Measurements from ENCODE around the gene ANGPTL8. TPM values are rescaled to one million over a fixed set of nuclear protein-coding genes. Genes with fewer than 3 reads are reported as not detected.

ANGPTL8 gene
- total RNA-seq, 2 experiments from 2014 or later, result not detected

DNA sequence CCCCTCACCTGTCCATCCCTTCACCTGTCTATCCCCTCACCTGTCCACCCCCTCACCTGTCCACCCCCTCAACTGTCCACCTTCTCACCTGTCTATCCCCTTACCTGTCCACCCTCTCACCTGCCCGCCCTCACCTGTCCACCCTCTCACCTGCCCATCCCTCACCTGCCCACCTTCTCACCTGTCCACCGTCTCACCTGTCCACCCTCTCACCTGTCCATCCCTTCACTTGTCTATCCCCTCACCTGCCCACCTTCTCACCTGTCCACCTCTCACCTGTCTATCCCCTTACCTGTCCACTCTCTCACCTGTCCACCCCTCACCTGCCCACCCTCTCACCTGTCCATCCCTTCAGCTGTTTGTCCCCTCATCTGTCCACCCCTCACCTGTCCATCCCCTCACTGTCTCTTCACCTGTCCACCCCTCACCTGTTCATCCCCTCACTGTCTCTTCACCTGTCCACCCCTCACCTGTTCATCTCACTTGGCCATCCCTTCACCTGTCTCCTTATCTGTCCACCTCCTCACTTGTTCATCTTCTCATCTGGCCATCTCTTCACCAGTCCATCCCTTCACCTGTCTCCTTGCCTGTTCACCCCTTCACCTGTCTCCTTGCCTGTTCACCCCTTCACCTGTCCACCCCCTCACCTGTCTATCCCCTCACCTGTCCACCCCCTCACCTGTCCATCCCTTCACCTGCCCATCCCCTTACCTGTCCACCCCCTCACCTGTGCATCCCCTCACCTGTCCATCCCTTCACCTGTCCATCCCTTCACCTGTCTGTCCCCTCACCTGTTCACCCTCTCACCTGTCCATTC, 29.4 kb upstream of the ANGPTL8 start:
- ATAC-seq (ENCODE audit: low read depth), result no peak
- no peak for DNase-seq
- Mint-ChIP-seq H3K36me3 (peaks cover 1% of the 10 kb centered on the region), H3K4me1 (no peaks in the 10 kb centered on the region), H3K9me3 (peaks cover 14% of the 10 kb centered on the region), H3K27ac (no peak overlapping the region), H3K4me3 (no peak overlapping the region), H3K27me3 (peaks cover 12% of the 10 kb centered on the region)
- POLR2A ChIA-PET, result no interaction called here

DNA sequence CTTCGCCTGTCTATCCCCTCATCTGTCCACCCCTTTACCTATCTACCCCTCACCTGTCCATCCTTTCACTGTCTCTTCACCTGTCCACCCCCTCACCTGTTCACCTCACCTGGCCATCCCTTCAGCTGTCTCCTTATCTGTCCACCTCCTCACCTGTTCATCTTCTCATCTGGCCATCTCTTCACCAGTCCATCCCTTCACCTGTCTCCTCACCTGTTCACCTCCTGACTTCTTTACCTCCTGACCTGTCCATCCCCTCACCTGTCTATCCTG, 28.8 kb upstream of the ANGPTL8 start:
- H3K27me3 Mint-ChIP-seq, result peaks cover 12% of the 10 kb centered on the region
- H3K4me3 Mint-ChIP-seq, result no peak overlapping the region
- peaks cover 14% of the 10 kb centered on the region for H3K9me3 Mint-ChIP-seq
- H3K27ac Mint-ChIP-seq, result no peak overlapping the region
- H3K4me1 Mint-ChIP-seq, result no peaks in the 10 kb centered on the region
- H3K36me3 Mint-ChIP-seq, result peaks cover 1% of the 10 kb centered on the region
- ATAC-seq (ENCODE audit: low read depth) (no peak), DNase-seq (no peak)
- POLR2A ChIA-PET, result no interaction called here

DNA sequence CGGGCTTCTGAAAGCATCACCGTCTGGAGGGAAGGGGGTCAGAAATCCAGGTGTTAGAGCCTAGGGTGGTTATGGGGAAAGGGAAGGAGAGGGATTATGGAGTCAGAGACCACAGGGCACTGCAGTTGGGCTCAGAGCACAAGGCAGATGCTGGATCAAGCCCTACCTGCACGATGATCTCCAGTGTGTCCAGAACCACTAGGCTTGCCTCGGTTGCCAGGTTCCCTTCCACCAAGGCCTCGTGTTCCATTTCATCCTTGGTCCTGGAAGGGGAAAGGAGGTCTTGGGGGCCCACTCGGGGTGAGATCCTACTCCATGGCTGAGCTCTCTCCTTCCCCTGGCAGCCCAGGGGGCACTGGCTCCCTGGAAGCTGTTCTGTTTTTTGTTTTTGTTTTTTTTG, 25.0 kb upstream of the ANGPTL8 start:
- Mint-ChIP-seq H3K27ac (no peak overlapping the region), H3K9me3 (peaks cover 16% of the 10 kb centered on the region), H3K27me3 (peaks cover 3% of the 10 kb centered on the region), H3K4me3 (no peak overlapping the region), H3K36me3 (peaks cover 1% of the 10 kb centered on the region), H3K4me1 (no peaks in the 10 kb centered on the region)
- no peak for ATAC-seq (ENCODE audit: low read depth)
- POLR2A ChIA-PET, result no interaction called here
- DNase-seq, result no peak

DNA sequence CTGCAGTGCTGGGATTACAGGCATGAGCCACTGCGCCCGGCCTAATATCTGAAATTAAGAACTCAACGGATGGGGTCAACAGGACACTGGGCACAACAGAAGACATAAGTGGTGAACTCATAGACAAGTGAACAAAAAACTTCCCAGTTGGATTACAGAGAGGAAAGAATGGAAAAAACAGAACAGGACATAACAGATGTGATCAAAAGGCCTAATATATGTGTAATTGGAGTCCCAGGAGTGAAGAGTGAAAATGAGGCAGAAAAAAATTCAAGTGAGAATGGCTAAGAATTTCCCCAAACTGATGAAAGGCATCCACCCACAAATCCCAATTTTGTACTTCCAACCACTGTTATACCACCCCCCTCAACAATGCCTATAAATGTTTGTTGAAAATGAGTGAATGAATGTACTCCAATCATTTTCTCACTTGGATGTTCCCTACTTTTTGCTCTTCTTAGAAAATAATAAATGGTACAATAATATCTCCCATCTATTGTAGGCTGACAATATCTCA, 18.3 kb upstream of the ANGPTL8 start:
- H3K4me3 Mint-ChIP-seq, result no peak overlapping the region
- POLR2A ChIA-PET, result interaction anchor here (0.7 kb wide), 1 partner anchor 14 kb away, joined by 3 read pairs; no protein-coding TSS in a partner anchor
- H3K27ac Mint-ChIP-seq, result no peak overlapping the region
- ATAC-seq (ENCODE audit: low read depth) (no peak), DNase-seq (no peak)
- H3K36me3 Mint-ChIP-seq, result peaks cover 2% of the 10 kb centered on the region
- peaks cover 2% of the 10 kb centered on the region for H3K4me1 Mint-ChIP-seq
- peaks cover 10% of the 10 kb centered on the region for H3K9me3 Mint-ChIP-seq
- no peaks in the 10 kb centered on the region for H3K27me3 Mint-ChIP-seq

DNA sequence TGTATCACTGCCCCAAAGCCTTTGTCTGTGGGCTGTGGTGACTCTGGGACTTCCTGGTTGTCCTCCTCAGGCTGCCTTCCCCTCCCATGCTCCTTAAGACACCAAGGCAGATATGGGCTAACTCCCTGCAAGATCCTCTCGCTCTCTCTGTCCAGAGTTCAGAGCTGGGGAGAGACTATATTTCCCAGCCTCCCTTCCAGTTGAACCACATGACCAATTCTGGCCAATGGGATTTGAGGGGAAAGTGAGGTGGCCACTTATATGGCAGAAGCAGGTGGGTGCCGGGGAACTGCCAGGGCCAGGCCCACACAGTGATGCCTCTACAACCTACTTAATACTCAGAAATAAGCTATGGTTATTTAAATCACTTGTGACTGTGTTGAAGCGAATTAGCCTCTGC, 16.2 kb upstream of the ANGPTL8 start:
- Mint-ChIP-seq H3K9me3 (peaks cover 9% of the 10 kb centered on the region), H3K27me3 (no peaks in the 10 kb centered on the region), H3K4me1 (peaks cover 2% of the 10 kb centered on the region), H3K4me3 (no peak overlapping the region), H3K36me3 (peaks cover 2% of the 10 kb centered on the region), H3K27ac (no peak overlapping the region)
- no peak for ATAC-seq (ENCODE audit: low read depth)
- DNase-seq, result no peak
- POLR2A ChIA-PET, result no interaction called here

DNA sequence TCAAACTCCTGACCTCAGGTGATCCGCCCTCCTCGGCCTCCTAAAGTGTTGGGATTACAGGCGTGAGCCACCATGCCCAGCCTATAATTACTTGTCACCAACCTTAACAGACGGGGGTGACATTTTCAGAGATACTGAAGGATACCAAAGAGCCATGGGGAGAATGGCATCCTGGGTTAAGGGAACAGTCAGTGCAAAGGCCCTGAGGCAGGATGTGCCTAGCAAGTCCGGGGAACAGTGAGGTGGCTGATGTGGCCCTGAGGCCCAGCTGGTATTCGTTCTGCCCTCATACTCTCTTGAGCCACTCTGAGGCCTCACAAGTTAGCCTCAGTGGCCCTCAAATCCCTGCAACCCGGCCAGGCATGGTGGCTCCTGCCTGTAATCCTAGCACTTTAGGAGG, 15.0 kb upstream of the ANGPTL8 start:
- POLR2A ChIA-PET, result interaction anchor here (0.7 kb wide), 2 partner anchors 99 to 412 kb away, joined by 3 read pairs; no protein-coding TSS in a partner anchor
- Mint-ChIP-seq H3K9me3 (peaks cover 9% of the 10 kb centered on the region), H3K27me3 (no peaks in the 10 kb centered on the region), H3K4me1 (peaks cover 2% of the 10 kb centered on the region), H3K36me3 (peaks cover 2% of the 10 kb centered on the region), H3K4me3 (no peak overlapping the region), H3K27ac (no peak overlapping the region)
- ATAC-seq (ENCODE audit: low read depth) (no peak), DNase-seq (no peak)

DNA sequence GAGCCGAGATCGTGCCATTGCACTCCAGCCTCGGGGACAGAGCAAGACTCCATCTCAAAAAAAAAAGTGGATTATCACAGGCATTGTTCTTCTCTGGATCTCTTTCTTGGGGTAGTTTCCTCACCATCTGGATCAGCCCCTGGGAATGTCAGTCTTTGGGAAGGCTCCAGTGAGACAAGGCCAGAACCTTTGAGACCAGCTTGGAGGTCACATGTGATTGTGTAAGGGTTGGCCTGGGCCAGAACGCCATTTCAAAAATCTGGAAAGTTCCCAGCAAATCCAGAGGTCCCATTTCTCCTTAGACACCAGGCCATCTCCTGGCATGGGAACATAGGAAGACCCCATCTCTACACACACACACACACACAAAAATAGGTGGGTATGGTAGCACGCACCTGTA, 14.2 kb upstream of the ANGPTL8 start:
- Mint-ChIP-seq H3K27me3 (no peaks in the 10 kb centered on the region), H3K27ac (no peak overlapping the region), H3K4me3 (no peak overlapping the region), H3K9me3 (peaks cover 9% of the 10 kb centered on the region), H3K4me1 (peaks cover 2% of the 10 kb centered on the region), H3K36me3 (peaks cover 2% of the 10 kb centered on the region)
- POLR2A ChIA-PET, result interaction anchor here (0.7 kb wide), 2 partner anchors 99 to 412 kb away, joined by 3 read pairs; no protein-coding TSS in a partner anchor
- ATAC-seq (ENCODE audit: low read depth), result no peak
- no peak for DNase-seq

DNA sequence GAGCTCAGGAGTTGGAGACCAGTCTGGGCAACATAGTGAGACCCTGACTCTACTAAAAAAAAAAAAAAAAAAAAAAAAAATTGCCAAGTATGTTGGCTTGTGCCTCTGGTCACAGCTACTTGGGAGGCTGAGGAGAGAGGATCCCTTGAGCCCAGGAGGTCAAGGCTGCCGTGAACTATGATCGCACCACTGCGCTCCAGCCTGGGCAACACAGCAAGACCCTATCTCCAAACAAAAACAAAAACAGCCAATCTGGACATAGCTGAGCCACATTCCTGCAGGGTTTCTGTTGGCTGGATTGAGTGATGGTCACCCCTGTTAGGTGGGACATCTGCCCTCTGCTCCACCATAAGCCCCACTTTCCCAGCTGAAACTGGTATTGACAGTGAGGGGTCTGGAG, 13.6 kb upstream of the ANGPTL8 start:
- no peak overlapping the region for H3K27ac Mint-ChIP-seq
- H3K4me1 Mint-ChIP-seq, result peaks cover 2% of the 10 kb centered on the region
- ATAC-seq (ENCODE audit: low read depth) (no peak), DNase-seq (no peak)
- no peaks in the 10 kb centered on the region for H3K27me3 Mint-ChIP-seq
- no peaks in the 10 kb centered on the region for H3K36me3 Mint-ChIP-seq
- POLR2A ChIA-PET, result no interaction called here
- no peak overlapping the region for H3K4me3 Mint-ChIP-seq
- peaks cover 5% of the 10 kb centered on the region for H3K9me3 Mint-ChIP-seq

DNA sequence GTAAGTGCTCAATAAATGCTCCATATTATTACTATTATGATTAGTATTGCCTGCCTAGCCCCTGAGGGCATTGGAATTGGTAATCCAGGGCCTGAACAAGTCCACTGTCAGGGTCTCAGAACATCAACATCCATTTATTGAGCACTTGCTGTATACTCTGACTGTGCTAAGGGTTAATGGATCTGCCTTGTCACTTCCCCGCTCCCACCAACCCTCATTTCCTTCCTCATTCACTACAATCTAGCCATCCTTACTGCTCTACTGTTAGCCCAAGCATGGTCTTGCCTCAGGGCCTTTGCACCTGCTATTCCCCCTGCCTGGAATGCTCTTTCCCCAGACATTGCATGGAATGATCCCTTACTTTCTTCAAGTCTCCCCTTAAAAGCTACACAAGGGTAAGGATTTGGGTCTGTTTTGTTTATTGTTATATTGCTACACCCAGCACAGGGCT, 12.7 kb upstream of the ANGPTL8 start:
- H3K27me3 Mint-ChIP-seq, result no peaks in the 10 kb centered on the region
- H3K4me1 Mint-ChIP-seq, result peaks cover 2% of the 10 kb centered on the region
- no peak for DNase-seq
- no peaks in the 10 kb centered on the region for H3K36me3 Mint-ChIP-seq
- H3K4me3 Mint-ChIP-seq, result no peak overlapping the region
- no peak overlapping the region for H3K27ac Mint-ChIP-seq
- no peak for ATAC-seq (ENCODE audit: low read depth)
- H3K9me3 Mint-ChIP-seq, result peaks cover 2% of the 10 kb centered on the region
- POLR2A ChIA-PET, result no interaction called here

DNA sequence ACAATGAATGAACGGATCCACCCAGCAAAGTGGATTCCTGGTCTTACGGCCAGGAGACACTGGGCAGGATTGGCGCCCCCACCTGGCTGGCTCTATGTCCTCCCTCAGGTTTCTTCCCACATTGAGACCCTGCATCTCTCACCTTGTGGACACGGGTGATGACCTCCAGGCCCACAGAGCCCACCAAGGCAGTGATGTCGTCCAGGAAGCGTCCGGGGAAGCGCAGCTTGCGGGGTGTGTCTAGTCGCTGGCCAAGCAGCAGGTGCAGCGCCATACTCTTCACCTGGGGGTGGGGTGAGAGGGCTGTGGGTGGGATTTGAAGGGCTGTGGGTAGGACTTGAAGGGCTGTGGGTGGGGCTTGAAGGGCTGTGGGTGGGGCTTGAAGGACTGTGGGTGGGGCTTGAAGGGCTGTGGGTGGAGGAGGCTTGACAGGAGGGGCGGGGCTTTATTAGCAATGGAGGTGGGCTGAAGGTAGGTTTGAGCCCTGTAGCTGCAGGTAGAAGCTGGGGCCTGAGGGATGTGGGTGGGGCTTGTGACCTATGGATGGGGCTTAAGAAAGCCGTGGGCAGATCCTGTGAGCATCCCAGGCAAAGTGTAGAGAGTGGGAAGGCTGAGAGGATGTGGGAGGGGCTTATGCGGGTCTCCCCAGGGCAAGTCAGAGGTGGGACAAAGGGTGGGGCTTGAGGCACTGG, 12.1 kb upstream of the ANGPTL8 start:
- POLR2A ChIA-PET, result no interaction called here
- Mint-ChIP-seq H3K4me1 (peaks cover 2% of the 10 kb centered on the region), H3K27me3 (no peaks in the 10 kb centered on the region), H3K4me3 (no peak overlapping the region), H3K27ac (no peak overlapping the region), H3K9me3 (peaks cover 2% of the 10 kb centered on the region), H3K36me3 (no peaks in the 10 kb centered on the region)
- DNase-seq (no peak), ATAC-seq (ENCODE audit: low read depth) (no peak)

DNA sequence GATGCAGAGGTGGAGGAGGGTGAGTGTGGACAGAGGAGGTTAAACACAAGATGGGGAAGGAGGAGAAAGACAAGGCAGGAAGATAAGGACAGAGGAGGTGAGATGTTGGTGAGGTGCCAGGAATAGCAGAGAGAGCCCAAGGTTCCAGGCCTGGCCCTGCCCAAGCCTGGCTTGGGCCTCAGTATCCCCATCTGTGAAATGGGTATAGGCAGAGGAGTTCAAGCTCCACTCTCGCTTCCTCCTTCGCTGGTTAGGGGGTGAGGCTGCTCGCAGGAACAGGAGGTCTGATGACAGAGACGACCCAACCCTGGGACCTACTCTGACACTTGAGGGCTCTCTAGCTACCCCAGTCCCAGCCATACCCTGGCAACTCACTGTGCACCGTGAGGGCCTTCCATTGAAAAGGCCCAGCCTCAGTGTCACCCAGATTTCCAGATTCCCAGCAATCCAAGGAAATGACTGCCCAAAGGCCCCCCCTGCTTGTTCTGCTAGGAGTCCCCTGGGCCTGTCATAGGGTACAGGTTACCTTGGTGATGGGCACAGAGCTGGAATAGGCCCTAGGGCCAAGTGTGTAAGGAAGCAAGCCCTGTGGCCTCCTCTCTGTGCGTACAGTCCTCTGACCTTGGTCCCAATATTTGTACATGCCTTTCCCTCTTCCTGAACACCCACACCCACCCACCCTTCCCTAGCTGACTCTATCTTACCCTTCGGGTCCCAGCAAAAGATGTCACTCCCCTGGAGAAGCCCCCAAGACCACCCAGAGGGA, 8.6 kb upstream of the ANGPTL8 start:
- ATAC-seq (ENCODE audit: low read depth) (no peak), DNase-seq (no peak)
- Mint-ChIP-seq H3K9me3 (no peaks in the 10 kb centered on the region), H3K27me3 (no peaks in the 10 kb centered on the region), H3K4me1 (peaks cover 2% of the 10 kb centered on the region), H3K36me3 (no peaks in the 10 kb centered on the region), H3K27ac (no peak overlapping the region), H3K4me3 (no peak overlapping the region)
- POLR2A ChIA-PET, result no interaction called here

DNA sequence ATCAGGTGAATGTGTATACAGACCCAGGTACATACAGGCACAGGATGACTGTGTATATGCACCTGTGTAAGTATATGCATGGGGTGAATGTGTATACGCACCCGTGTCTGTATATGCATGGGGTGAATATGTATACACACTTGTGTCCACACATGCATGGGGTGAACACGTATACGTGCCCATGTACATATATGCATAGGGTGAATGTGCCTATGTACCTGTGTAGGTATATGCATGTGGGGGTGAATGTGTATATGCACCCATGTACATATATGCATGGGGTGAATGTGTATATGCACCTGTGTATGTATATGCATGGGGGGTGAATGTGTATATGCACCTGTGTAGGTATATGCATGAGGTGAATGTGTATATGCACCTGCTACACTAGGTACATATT, 6.9 kb upstream of the ANGPTL8 start:
- peaks cover 2% of the 10 kb centered on the region for H3K4me1 Mint-ChIP-seq
- peaks cover 1% of the 10 kb centered on the region for H3K9me3 Mint-ChIP-seq
- no peaks in the 10 kb centered on the region for H3K36me3 Mint-ChIP-seq
- no peak overlapping the region for H3K4me3 Mint-ChIP-seq
- H3K27me3 Mint-ChIP-seq, result no peaks in the 10 kb centered on the region
- POLR2A ChIA-PET, result no interaction called here
- no peak for DNase-seq
- no peak overlapping the region for H3K27ac Mint-ChIP-seq
- ATAC-seq (ENCODE audit: low read depth), result no peak

DNA sequence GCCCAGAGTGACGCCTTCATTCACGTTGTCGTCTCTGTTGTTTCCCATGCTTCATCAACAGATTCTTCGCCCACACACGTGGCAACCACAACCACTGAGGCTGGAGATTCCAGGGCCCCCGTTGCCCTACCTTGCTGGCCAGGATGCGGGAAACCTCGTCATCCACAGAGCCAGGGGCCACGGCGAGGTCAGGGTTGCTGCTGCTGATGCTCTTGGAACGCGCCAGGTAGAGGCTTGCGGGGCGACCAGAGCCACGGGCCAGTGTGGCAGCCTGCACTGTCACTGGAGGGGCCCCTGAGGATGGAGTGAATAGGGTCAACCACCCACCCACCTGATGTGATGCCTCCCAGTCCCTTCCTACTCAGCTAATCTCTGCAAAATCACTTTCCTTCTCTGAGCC, 6.3 kb upstream of the ANGPTL8 start:
- Mint-ChIP-seq H3K27ac (no peak overlapping the region), H3K36me3 (no peaks in the 10 kb centered on the region), H3K9me3 (peaks cover 1% of the 10 kb centered on the region), H3K4me3 (no peak overlapping the region), H3K27me3 (no peaks in the 10 kb centered on the region), H3K4me1 (peaks cover 2% of the 10 kb centered on the region)
- ATAC-seq (ENCODE audit: low read depth) (no peak), DNase-seq (no peak)
- POLR2A ChIA-PET, result no interaction called here

Measured in activated naive CD8-positive, alpha-beta T cell treated with anti-CD3 and anti-CD28 coated beads, Interleukin-2, amount 10 ng/mL, durations not matched to agents 7 days and 5 days (primary cell).